ENCODE data around the gene SNX15.
"Not testable (repeated sequence)": the region's sequence is repeated elsewhere in the genome, so short reads cannot be mapped to it uniquely, and the experiment has no call there.

The SNX15 gene

DNA sequence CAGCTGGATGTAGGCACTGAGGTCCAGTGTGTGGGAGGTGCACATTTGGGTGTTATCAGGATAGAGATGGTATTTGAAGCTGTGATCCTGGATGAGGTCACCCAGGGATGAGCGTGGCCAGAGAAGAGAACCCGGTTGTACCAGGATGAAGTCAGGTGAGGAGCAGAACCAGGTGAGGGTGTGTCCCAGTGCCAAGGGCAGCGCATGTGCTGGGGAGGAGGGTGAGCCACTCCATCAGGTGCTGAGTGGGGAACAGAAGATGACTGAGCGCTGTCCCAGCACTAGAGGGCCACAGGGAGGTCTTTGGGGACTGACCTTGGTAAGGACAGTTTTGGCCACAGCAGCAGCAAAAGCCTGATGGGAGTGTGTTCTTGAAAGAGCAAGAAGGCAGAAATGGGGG lies 10.5 kb upstream of the SNX15 start:
- DNase-seq, result no peak

DNA sequence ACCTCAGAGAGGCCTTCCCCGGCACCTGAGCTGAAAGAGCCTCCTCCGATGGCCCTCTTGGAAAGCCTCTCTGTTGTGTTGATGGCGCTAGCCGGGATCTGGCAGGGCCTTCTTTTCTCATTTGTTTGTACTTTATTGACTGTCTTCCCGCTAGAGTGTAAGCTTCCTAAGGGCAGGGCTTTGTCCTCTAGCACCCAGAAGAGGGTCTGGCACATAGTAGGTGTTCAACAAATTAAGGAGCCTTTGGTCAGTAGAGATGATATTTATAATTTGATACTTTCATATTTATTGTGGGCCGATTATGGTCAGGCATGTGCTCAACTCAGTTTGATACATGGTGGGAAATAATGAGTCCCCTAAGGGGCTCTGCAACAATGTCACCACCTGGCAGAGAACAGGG lies 9.3 kb upstream of the SNX15 start:
- no peak for DNase-seq

DNA sequence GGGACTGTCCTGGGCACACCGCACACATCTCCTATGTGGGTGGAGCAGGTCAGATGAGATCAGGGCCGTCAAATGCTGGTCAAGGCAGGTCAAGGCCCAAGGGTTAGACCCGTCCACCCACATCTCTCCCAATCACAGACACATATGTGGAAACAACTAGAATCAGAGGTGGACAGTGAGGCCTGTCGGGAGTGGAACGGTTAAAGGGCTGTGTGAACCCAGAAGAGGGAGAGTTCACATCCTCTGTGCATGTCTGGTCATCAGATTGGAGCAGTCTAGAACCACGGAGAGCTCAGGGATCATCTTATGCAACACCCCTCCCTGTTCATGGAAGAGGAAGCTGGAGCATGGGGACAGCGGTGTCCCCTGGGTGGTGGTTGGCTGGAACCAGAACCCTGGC lies 7.4 kb upstream of the SNX15 start:
- DNase-seq, result no peak

DNA sequence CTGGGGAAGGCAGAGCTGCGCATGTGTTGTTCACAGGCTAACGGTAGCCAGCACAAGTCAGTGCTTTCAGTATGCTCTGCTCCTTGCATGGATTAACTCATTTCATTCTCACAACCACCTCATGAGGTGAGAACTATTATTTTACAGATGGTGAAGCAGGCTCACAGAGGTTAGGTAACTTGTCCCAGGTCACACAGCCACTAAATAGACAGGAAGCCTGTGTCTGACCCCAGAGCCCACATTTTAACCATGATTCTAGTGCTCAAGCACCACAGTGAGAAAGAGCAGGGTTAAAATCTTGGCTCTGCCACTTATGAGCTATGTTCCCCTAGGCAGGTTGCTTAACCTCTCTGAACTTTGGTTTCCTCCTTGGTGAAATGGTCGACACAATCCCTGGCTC lies 6.2 kb upstream of the SNX15 start:
- DNase-seq, result no peak

DNA sequence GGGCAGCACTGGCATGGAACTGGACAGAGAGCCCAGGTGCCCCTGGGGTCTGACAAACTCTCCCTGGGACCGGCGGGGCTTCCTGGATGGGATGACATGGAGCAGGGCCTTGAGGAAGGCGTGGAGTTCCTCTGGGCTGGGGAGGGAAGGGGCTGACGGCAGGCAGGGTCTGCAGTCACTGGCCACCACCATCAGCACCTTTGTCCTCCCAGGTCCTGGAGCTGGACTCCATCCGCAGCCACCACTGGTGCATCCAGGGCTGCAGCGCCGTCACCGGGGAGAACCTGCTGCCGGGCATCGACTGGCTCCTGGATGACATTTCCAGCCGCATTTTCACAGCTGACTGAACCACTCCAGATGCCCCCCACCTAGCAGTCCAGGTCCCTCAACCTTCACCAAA lies 5.7 kb upstream of the SNX15 start:
- DNase-seq, result no peak

DNA sequence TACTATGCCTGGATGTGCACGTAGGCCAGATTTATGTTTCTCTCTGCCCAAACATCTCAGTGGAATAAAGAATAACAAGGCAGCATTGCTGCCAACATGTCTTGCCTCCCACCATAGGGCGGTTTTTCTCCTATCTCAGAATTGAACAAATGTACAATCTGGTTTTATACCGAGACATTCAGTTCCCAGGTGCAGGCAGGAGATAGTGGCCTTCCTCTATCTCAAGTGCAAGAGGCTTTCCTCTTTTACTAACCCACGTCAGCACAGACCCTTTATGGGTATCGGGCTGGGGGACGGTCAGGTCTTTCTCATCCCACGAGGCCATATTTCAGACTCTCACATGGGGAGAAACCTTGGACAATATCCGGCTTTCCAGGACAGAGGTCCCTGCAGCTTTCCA lies 3.7 kb upstream of the SNX15 start:
- DNase-seq, result not testable (repeated sequence)

DNA sequence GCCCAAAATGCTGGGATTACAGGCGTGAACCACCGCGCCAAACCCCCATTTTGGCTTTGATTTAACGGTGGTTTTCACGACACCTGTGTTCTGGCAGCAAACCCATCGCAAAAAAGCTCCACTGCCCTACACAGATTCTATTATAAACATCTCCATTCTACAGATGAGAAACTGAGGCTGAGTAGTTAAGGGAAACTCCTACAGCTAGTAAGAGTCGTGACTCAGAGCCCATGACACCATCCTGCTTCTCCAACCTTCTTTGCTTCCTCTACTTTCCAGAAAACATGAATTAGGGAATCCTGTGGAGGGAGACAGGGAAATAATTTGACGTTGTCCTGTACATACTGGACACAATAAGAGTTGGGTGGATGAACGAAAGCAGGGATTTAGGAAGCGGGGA lies 429 bp upstream of the SNX15 start:
- no peak for DNase-seq

DNA sequence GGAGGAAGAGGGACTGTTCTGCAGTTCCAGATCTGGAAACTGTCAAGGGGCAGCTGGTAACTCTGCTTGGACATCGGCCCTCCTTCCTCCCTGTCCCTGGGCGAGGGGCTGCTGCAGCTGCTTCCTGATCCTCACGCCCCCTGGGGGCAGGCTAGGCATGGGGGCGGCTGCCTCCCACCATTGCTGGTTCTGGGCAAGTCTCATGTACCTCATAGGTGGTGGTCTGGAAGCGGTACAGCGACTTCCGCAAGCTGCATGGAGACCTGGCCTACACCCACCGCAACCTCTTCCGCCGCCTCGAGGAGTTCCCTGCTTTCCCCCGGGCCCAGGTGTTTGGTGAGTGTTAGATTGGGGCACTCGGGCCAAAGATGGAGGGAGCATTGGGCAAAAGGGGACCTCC lies 5.0 kb downstream of the SNX15 start:
- DNase-seq, result no peak

DNA sequence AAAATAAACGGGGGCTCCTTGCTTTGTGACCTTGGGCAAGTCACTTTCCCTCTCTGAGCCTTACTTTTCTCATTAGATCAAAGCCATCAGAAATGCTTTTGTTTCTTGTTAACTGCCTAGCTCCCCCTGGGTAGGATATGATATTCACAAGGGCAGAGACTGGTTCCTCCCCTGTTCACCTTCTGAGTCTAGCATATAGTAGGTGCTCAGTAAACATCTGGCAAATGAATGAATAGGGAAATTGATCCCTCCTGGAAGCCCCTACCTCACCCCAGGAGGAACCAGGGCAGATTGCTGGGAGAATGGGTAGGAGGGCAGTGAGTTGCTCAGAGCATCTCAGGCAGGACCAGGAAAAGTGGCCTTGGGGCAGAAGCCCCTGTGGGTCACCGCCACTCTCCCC lies 7.2 kb downstream of the SNX15 start:
- DNase-seq, result no peak

DNA sequence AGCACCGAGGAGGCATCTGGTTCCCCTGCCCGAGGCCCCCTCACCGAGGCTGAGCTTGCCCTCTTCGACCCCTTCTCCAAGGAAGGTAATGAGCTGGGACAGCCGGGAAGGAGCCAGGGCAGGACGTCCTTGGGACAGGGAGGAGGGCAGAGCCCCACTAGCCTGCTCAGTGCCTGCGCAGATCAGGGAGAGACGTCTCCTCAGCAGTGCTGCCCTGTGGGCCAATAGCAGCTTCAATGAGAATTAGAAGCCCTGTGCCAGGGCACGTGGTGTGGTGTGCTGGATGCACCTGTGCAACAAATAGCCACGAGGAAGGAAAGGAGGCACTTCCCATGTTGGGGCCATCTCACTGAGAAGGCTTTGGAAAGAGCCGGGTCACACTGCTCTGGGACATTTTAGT lies 8.3 kb downstream of the SNX15 start:
- DNase-seq, result no peak

DNA sequence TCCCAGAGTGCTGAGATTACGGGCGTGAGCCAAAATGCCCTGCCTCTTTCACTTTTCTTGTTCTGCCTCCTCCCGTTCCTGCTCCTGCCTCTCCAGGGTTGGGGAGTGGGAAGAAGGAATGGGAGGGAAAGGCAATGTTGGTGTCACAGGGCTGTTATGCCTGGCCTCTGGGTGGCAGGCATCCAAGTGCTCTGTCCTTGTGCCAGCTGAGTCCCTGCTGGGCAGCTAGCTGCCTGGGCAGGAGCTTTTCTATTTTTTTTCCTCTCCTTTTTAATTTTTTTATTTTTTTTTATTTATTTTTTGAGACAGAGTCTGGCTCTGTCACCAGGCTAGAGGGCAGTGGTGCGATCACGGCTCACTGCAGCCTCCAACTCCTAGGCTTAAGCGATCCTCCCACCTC lies 9.7 kb downstream of the SNX15 start:
- no peak for DNase-seq

DNA sequence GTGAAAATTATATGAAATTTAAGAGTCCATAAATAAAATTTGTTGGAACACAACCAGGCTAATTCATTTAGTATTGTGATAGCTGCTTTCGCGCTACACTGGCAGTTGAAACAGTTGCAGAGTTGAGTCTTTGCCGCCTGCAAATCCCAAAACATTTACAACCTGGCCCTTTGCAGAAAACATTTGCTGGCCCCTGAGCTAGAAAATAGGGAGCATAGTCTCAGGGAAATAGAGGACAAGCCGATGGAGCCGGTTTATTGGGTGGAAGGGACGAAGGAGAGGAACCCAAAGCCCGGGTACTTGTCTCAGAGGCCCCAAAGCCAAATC lies 13.2 kb downstream of the SNX15 start:
- no peak for DNase-seq

DNA sequence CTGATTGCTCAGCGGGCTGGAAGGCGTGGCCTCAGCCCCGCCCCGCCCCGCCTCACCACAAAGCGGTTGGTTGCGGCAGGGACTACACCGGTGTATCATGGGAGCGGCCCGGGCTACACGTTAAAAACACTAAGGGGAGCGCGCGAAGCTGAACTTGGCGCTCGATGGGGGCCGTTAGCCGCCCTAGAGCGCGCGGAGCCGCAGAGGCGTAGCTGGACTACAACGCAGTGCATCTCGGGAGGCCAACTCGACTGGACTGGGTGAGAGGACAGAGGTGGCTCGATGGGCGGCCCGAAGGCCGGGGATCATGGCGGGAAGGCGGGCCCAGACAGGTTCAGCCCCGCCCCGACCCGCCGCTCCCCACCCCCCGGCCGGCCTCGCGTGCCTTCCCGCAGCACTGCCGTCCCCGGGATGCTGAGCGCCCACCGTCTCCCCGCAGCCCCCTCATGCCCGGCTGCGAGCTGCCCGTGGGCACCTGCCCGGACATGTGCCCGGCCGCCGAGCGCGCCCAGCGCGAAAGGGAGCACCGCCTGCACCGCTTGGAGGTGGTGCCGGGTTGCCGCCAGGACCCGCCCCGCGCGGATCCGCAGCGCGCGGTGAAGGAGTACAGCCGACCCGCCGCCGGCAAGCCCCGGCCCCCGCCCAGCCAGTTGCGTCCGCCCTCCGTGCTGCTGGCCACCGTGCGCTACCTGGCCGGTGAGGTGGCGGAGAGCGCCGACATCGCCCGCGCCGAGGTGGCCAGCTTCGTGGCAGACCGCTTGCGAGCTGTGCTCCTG lies 13.8 kb downstream of the SNX15 start, which contains the start of gene SAC3D1:
Gene SAC3D1, plus strand, starts transcription at position 364 of the 776 bp plus-strand sequence. Its CDS starts 83 bp downstream, at position 447.
- peak; percentile 72 for DNase-seq

DNA sequence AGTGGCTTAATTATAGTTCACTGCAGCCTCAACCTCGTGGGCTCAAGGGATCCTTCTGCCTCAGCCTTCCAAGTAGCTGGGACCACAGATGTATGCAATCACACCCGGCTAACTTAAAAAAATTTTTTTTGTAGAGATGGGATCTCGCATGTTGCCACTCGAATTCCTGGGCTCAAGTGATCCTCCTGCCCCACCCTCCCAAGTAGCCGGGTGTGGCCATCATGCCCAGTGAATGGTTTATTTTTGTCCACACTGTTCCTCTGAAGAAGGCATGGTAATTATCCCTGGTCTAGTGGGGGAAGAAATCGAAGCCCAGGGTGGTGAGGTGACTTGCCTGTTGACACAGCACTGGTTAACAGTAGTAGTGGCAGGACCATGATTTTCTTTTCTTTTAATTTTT lies 15.7 kb downstream of the SNX15 start:
- no peak for DNase-seq

DNA sequence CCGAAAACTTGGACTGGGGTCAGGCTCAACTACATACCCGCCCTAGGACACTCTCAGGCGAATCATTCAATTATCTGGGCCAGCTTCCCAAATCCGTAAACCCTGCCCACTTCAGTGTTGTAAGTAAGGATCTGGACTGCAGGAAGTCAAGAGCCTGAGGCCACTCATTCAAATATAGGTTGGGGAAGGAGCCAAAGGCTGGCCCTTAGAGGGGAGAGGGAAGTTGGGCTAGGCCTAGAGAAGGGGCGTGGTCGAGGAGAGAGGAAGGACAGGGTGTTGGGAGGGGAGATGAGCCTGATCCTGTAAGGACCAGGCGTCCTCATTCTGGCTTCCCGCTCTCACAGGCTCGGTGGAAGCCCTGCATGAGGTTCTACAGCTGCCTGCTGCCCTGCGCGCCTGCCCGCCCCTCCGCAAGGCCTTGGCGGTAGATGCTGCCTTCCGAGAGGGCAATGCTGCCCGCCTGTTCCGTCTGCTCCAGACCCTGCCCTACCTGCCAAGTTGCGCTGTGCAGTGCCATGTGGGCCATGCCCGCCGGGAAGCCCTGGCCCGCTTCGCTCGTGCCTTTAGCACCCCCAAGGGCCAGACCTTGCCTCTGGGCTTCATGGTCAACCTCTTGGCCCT lies 16.8 kb downstream of the SNX15 start:
- no peak for DNase-seq

DNA sequence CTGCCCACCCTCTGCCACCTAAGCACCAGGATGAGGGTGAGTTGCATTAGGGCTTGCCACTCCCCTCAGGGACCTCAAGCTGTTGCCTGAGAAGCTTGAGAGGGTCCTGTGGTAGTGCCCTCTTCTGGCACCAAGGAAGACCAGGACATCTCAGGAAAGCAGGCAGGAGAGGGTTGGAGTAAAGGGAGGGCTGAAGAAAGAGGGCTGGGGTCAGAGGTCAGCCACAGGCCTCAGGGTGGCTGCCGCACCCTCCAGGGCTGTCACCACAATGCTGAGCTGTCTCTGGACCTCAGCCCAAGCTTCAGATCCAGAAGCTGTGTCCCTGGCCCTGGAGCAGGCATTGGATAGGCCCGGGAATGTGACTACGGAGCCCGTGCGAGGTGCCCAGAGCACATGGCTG lies 17.8 kb downstream of the SNX15 start:
- DNase-seq, result no peak

DNA sequence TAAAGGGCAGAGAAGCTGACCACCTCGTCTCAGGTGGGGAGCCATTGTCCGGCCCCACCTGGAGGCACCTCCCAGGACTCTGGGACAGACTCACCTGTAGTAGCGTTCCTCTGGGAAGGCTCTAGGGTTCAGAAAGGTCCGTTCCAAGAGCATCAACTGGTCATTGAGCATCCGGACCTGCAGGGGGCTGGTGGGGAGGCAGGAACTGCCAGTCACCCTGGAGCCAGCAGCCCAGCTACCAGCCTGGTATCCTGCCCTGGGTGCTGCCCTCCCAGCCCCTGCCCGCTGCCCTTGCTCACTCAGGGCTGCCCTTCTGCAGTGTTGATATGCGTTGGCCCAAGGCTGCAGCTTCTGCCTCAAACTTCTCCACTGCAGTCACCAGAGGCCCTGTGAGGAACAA lies 18.5 kb downstream of the SNX15 start:
- no peak for DNase-seq

DNA sequence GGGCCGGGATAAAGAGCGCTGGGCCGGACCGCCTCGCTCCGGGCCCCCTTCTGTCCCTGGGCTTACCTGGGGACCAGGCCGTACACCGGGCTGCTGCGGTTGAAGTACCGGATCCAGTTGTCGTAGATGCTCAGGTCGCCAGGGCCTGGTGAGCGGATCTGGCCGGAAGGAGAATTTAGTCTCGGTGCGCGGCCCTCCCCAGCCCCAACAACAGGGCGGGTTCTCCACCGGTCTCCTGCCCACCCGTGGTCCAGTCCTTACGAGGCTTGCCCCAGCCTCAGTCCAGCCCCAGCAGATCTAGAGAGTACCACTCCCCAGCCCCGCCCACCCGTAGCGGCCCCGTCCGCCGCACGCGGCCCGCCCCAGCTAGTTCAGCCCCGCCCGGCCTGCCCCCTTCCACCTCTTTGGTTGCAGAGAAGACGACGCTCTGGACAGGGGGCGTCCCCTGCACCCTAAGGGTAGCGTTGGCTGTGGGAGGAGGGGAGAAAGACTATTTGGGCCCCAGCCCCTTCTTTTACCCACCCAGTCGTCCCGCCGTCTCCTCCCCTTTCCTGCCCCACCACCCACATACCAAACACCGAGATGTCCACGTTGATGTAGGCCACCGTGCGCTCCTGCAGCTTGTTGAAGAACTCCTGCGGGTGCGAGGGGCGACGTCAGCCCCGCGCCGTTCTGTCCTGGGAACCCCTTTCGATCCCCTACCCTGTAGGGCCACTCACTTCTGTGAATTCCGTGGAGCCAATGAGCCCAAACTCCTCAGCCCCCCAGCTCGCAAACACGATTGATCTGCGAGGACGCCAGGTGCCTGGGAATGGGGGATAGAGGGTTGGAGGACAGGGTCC lies 20.6 kb downstream of the SNX15 start:
- DNase-seq, result no peak

DNA sequence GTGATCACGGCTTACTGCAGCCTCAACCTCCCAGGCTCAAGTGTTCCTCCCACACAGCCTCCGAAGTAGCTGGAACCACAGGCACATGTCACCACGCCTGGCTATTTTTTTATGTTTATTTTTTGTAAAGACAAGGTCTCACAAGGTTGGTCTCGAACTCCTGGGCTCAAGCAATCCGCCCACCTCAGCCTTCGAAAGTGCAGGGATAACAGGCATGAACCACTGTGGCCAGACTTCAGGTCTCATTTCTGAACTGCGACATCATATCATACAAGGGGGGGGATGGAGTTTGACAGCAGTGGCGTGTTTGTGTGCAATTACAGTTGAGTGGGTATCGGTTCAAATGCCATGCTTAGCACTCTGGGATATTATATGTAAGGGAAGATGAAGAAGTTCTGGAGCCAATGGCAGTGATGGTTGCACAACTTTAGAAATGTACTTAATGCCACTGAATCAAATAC lies 24.2 kb downstream of the SNX15 start:
- no peak for DNase-seq

DNA sequence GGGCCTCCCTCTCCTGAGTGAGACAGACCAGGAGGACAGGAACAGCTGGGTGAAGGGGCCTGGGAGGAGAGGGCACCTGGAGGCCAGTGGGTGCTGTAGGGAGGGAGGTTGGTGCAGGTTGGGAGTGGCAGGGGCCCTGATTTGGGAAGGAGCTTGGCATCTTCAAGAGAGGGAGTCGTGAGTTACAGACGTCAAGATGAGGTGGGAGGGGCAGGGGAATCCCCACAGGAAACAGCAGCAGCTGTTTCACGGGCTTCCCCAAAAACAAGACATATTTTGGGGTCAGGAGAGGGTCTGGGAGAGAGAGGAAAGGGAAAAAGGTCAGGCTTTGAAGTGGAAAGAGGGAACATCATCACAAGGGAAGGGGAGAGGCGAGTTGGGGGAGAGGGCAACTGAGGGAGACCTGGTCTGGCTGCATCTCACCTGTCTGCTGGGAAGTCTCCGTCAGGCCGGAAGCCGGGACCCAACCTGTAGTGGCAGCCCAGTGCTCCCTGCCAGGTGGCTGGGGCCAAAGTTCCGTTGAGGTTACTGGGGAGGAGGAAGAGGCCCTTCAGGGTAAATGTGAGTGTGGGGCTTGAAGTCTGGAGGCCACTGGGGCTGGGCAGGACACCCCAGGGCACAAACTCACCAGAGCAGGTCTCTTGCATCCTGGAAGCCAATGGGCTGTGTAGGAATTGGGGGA lies 26.7 kb downstream of the SNX15 start:
- DNase-seq, result no peak

DNA sequence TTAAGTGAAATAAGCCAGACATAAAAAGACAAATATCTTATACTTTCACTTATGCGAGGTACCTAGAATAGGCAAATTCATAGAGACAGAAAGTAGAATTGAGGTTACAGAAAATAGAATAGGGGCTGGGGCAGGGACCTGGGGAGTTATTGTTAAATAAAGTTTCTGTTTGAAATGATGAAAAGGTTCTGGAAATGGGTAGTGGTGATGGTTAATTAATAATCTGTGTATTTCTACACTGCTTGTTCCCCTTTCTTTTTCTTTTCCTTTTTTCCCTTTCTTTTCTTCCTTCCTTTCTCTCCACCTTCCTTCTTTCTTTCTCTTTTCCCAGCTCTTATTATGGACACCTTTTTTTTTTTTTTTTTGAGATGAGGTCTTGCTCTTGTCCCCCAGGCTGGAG lies 28.3 kb downstream of the SNX15 start:
- DNase-seq, result no peak

DNA sequence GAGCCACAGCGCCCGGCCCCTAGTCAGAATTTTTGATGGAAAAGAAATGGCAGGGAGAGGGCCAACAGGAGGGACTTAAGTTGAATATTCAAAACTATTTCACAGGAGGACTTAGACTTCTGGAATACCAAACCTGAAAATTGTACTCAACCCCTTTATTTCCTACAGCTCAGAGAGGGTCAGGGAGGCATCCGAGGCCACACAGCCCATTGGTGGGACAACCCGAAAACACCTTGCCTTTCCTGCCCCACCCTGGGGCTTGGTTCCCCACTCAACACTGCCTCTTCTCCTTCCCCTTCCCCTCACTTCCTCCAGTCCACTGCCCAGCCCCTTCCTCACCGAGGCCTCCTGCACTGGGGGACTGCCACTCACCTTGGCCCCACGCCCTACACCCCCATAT lies 29.8 kb downstream of the SNX15 start:
- DNase-seq, result no peak

DNA sequence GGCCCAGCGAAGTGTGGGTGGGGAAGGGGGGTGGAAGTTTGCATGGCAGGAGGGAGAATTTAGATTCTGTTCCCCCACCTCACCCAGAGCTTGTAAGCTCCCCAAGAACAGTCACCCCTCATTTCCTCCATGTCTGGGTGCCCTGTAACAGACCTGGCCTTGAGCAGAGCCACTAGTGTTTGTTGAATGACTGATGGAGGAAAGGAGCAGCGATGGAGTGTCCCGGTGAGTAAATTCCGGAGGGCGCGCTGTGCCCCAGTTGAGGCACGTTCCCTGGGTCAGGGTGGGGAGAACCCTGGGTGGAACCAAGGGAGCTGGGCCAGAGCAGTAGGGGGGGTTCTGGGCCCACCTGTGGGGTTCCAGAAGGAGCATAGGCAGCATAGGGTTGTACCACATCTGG lies 30.3 kb downstream of the SNX15 start:
- no peak for DNase-seq

Measured in T-helper 9 cell (primary cell).